Stomach smooth muscle (tissue), 2 donors: ENCODE results near the gene PHF19.

Source experiments
- H3K27ac ChIP-seq: one replicate; pipeline ENCODE4 v1.7.0; 2013; ENCODE audit warnings: mild to moderate bottlenecking, low read length, inconsistent platforms
- H3K27me3 ChIP-seq, 2 donors: one replicate each; pipeline ENCODE4 v1.7.0; 2013; ENCODE audit warnings: low read length in 2 of 2; ENCODE audit not compliant: insufficient read depth in 2 of 2, control insufficient read depth in 1 of 2
- H3K36me3 ChIP-seq, 2 donors: one replicate each; pipeline ENCODE4 v1.7.0; 2013; ENCODE audit warnings: low read length in 2 of 2; ENCODE audit not compliant: control insufficient read depth in 2 of 2, insufficient read depth in 2 of 2
- H3K4me1 ChIP-seq: one replicate; pipeline ENCODE4 v1.7.0; 2013; ENCODE audit warnings: low read length; ENCODE audit not compliant: control insufficient read depth, insufficient read depth
- H3K4me3 ChIP-seq, 2 donors: one replicate each; pipeline ENCODE4 v1.7.0; 2013; ENCODE audit warnings: low read length in 2 of 2
- H3K9ac ChIP-seq, 2 donors: one replicate each; pipeline ENCODE4 v1.7.0; 2013; ENCODE audit warnings: low read length in 2 of 2, mild to moderate bottlenecking in 1 of 2
- H3K9me3 ChIP-seq, 2 donors: one replicate each; pipeline ENCODE4 v1.7.0; 2013; ENCODE audit warnings: low read length in 2 of 2; ENCODE audit not compliant: control insufficient read depth in 2 of 2
- donor health status: healthy.
- donor health status: Pancreatic carcinoma.

The PHF19 gene

GRCh38 chr9:120868676-120869359, 8.2 kb downstream of the PHF19 start:
- peak overlapping the region; percentile 80 to 81 for H3K4me3 ChIP-seq

GRCh38 chr9:120868339-120868675, 8.7 kb downstream of the PHF19 start:
- Histone ChIP-seq H3K4me3 (peak overlapping the region; percentile 73 to 81), H3K27me3 (no peaks in the 10 kb centered on the region), H3K36me3 (peaks cover 11 to 33% of the 10 kb centered on the region in 2 donors), H3K9ac (peak overlapping the region; percentile 42 to 80), H3K4me1 (peaks cover 13% of the 10 kb centered on the region), H3K27ac (peak overlapping the region; percentile 80), H3K9me3 (no peaks in the 10 kb centered on the region)

More at GRCh38 chr9:120868676-120869359, 8.2 kb downstream of the PHF19 start:
- Histone ChIP-seq H3K9ac (peak overlapping the region; percentile 66 to 80), H3K27ac (peak overlapping the region; percentile 80), H3K9me3 (no peaks in the 10 kb centered on the region), H3K36me3 (peaks cover 12 to 33% of the 10 kb centered on the region in 2 donors), H3K4me1 (peaks cover 13% of the 10 kb centered on the region), H3K27me3 (no peaks in the 10 kb centered on the region)

- Histone ChIP-seq H3K9me3 (no peaks in the 10 kb centered on the region), H3K9ac (peak overlapping the region in 1 of 2 donors; percentile 80), H3K4me3 (peak overlapping the region; percentile 73 to 81), H3K27ac (peak overlapping the region; percentile 80), H3K27me3 (no peaks in the 10 kb centered on the region), H3K36me3 (peaks cover 9 to 30% of the 10 kb centered on the region in 2 donors), H3K4me1 (peaks cover 13% of the 10 kb centered on the region)
These were observed 9.2 kb downstream of the PHF19 start for GRCh38 chr9:120867676-120868338.

GRCh38 chr9:120866651-120867050, 10.3 kb downstream of the PHF19 start:
- Histone ChIP-seq H3K9ac (no peak overlapping the region), H3K36me3 (peaks cover 17 to 35% of the 10 kb centered on the region in 2 donors), H3K9me3 (no peaks in the 10 kb centered on the region), H3K4me3 (no peak overlapping the region), H3K27ac (no peak overlapping the region), H3K27me3 (no peaks in the 10 kb centered on the region), H3K4me1 (peaks cover 13% of the 10 kb centered on the region)

GRCh38 chr9:120865809-120866208, 11.2 kb downstream of the PHF19 start:
- Histone ChIP-seq H3K27me3 (no peaks in the 10 kb centered on the region), H3K4me1 (peaks cover 13% of the 10 kb centered on the region), H3K27ac (no peak overlapping the region), H3K9me3 (no peaks in the 10 kb centered on the region), H3K36me3 (peaks cover 25 to 43% of the 10 kb centered on the region in 2 donors), H3K4me3 (no peak overlapping the region), H3K9ac (no peak overlapping the region)

GRCh38 chr9:120865176-120865575, 11.8 kb downstream of the PHF19 start:
- H3K27me3 ChIP-seq, result no peaks in the 10 kb centered on the region

GRCh38 chr9:120864719-120865118, 12.3 kb downstream of the PHF19 start:
- H3K9me3 ChIP-seq, result no peaks in the 10 kb centered on the region
- no peaks in the 10 kb centered on the region for H3K27me3 ChIP-seq
- H3K9ac ChIP-seq, result no peak overlapping the region
- H3K4me1 ChIP-seq, result peaks cover 10% of the 10 kb centered on the region
- peaks cover 35 to 50% of the 10 kb centered on the region in 2 donors for H3K36me3 ChIP-seq
- H3K27ac ChIP-seq, result no peak overlapping the region
- H3K4me3 ChIP-seq, result no peak overlapping the region

More at GRCh38 chr9:120865176-120865575, 11.8 kb downstream of the PHF19 start:
- Histone ChIP-seq H3K4me3 (no peak overlapping the region), H3K27ac (no peak overlapping the region), H3K9ac (no peak overlapping the region), H3K9me3 (no peaks in the 10 kb centered on the region), H3K4me1 (peaks cover 11% of the 10 kb centered on the region), H3K36me3 (peaks cover 30 to 47% of the 10 kb centered on the region in 2 donors)

GRCh38 chr9:120863833-120864232, 13.2 kb downstream of the PHF19 start:
- no peak overlapping the region for H3K27ac ChIP-seq
- H3K4me3 ChIP-seq, result no peak overlapping the region
- H3K9me3 ChIP-seq, result no peaks in the 10 kb centered on the region
- no peak overlapping the region for H3K9ac ChIP-seq
- peaks cover 3% of the 10 kb centered on the region for H3K4me1 ChIP-seq
- peaks cover 37 to 56% of the 10 kb centered on the region in 2 donors for H3K36me3 ChIP-seq
- no peaks in the 10 kb centered on the region for H3K27me3 ChIP-seq

GRCh38 chr9:120862452-120862851, 14.5 kb downstream of the PHF19 start:
- H3K9ac ChIP-seq, result no peak overlapping the region
- H3K9me3 ChIP-seq, result no peaks in the 10 kb centered on the region
- peaks cover 40 to 68% of the 10 kb centered on the region in 2 donors for H3K36me3 ChIP-seq
- H3K4me3 ChIP-seq, result no peak overlapping the region
- H3K4me1 ChIP-seq, result no peaks in the 10 kb centered on the region
- H3K27me3 ChIP-seq, result no peaks in the 10 kb centered on the region
- no peak overlapping the region for H3K27ac ChIP-seq

GRCh38 chr9:120861935-120862334, 15.1 kb downstream of the PHF19 start:
- peaks cover 44 to 72% of the 10 kb centered on the region in 2 donors for H3K36me3 ChIP-seq
- no peak overlapping the region for H3K9ac ChIP-seq

GRCh38 chr9:120860083-120860482, 16.9 kb downstream of the PHF19 start:
- H3K27ac ChIP-seq, result no peak overlapping the region
- H3K9ac ChIP-seq, result no peak overlapping the region
- H3K27me3 ChIP-seq, result no peaks in the 10 kb centered on the region
- no peaks in the 10 kb centered on the region for H3K9me3 ChIP-seq
- peaks cover 41 to 62% of the 10 kb centered on the region in 2 donors for H3K36me3 ChIP-seq
- no peaks in the 10 kb centered on the region for H3K4me1 ChIP-seq
- H3K4me3 ChIP-seq, result no peak overlapping the region

More at GRCh38 chr9:120861935-120862334, 15.1 kb downstream of the PHF19 start:
- H3K4me1 ChIP-seq, result no peaks in the 10 kb centered on the region
- H3K27ac ChIP-seq, result no peak overlapping the region
- H3K9me3 ChIP-seq, result no peaks in the 10 kb centered on the region
- no peak overlapping the region for H3K4me3 ChIP-seq
- no peaks in the 10 kb centered on the region for H3K27me3 ChIP-seq
